GM21447 (cell line): ENCODE results near the gene PTGR1.
A peak's percentile ranks its signal among the peaks of the same experiment; 100 is the strongest.
"Not testable (repeated sequence)": the region's sequence is repeated elsewhere in the genome, so short reads cannot be mapped to it uniquely, and the experiment has no call there.

ENCODE experiments used
- ATAC-seq: cut with Tn5 transposase; IDR thresholded peaks from one replicate; pipeline ENCODE4 v1.9.1; 2021; ENCODE audit not compliant: unreplicated experiment

The PTGR1 gene

DNA sequence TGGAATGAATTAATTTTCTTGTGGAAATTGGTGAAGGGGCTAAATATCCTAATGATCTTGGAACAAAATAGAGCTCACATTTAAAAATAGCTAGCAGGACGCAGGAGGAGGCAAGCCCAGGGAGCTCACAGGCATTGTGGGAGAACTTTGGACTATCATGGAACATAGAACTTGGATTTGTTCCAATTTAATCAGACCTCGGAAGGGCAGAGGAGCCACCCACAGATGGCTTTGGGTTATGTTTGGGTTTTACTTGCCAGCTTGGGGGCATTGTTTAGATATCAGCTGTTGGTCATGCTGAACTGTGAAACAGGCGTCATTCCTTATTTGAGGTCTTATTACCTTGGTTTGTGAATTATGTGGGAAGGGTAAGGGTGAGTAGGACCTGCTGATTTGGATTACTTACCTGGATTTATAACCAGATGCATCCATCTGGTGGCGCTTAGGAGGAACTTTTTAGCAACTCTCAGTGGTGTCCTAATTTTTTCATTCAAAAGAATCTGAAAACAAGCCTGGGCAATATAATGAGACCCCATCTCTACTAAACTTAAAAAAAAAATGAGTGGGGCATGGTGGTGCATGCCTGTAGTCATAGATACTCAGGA lies 14.1 kb upstream of the PTGR1 start:
- no peak for ATAC-seq

DNA sequence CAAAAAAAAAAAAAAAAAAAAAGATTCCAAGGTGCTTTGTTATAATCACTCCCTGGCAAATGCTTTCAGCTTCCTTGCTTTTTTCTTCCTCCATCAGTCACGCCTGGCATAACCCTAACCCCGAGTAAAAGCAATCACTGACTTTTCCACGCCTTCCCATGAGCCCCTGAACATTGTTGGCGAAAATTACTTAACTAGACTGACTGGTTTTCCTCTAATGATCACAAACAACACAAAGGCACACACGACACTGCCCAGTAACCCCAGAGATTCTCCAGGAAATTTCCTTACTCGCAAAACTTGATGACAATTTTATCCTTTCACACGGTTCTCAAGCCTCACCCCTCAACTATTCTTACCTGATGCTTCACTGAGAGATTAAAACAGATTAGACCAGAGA lies 11.4 kb upstream of the PTGR1 start:
- no peak for ATAC-seq

DNA sequence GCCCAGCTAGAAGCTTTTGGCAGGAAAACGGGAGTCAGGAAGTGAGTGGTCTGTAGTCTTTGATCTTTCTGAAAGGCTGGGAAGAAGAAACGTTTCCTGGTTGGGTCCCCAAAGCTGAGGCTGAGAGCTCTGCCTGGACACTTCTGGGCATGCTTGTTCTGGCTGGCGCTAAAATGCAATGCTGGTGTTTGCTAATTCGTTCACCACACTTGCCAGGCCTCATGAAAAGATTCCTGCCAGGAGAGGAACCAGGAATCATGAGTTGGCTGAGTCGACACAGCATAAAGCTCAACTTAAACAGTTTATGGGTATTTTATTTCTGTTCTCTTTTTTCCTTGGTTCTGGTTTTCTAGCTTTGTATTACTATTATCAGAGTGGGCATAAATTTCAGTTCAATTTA lies 10.7 kb upstream of the PTGR1 start:
- ATAC-seq = no peak

DNA sequence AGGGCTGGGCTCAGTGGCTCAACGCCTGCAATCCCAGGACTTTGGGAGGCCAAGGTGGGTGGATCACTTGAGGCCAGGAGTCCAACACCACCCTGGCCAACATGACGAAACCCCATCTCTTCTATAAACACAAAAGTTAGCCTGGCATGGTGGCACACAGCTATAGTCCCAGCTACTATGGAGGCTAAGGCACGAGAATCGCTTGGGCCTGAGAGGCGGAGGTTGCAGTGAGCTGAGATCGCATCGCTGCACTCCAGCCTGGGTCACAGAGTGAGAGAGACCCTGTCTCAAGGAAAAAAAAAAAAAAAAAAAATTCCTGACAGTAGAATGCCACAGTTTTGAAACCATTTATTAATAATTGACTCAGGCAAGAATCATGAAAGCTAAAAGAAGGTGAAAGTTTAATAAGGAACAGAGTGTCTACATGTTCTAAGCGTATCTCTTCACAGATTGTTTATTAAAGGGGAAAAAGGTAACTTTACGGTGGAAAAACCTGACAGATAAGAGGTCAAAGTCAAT lies 5.7 kb upstream of the PTGR1 start:
- no peak for ATAC-seq

DNA sequence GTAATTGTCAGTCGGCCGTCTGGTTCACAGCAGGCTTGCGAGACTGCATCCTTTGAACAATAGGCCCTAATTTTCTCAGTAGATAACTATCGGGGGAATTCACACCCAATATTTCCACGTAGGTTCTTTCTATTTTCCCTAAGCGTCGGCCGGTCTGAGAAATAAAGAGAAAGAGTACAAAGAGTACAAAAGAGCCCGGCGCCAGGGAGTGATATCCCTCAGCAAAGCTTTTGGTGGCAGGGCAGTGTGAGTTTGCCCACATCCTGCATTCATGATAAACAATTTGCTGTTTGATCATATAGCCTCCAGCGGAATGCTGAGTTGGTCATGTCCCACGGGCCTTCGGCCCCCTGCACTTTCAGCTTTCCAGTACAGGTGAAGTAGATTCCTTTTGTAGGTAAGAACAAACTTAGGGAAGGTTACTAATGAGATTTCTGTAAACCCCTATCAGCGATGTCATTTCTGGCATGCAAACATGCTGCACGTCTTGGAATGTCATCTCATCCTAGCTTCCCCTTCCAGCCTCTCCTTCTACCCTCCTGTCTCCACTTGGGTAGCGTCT lies 4.7 kb upstream of the PTGR1 start:
- ATAC-seq = no peak

DNA sequence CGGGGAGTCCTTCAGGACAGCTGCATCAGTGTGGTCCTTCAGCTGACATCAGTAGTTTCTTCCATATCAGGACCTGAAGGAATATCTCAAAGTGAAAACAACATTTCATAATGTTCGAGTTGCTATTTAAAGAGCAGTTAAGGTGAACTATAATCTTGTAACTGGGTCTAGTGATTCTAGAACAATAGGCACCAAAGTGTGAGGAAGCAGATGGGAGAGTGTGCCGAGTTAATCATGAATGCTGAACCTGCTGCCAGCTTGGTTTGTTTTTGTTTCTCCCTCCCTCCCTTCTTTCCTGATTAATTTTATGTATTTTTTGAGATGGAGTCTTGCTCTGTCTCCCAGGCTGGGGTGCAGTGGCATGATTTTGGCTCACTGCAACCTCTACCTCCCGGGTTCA lies 3.6 kb upstream of the PTGR1 start:
- no peak for ATAC-seq

DNA sequence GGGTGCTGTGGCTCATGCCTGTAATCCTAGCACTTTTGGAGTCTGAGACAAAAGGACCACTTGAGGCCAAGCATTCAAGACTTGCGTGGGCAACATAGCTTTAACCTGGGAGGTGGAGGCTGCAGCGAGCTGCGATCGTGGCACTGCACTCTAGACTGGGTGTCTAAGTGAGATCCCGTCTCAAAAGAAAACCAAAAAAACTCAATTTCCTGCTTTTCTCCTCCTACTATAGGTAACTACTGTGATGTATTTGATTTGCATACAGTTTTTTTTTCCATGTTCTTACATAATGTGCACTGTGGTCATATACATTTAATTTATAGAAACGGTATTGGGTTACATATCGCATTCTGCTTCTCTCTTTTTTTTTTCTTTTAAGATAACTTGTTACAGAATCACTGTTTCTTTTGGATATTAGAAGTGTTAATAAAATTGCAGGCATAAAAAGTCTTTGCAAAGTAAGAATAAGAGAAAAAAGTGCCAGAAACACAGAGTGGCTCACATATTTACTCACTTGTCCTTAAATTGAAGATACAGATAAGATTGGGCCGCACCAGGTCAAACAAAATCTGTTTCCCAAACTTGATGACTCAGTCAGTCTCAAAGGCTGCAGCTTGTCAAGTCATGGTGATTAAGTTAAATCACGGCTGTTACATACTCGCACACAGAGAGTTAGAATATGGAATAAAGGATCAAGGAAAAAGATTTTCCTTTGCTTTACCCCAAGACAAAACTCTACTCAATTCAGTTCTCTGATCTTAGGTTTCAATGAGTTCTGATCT lies 2.0 kb upstream of the PTGR1 start:
- ATAC-seq = no peak

DNA sequence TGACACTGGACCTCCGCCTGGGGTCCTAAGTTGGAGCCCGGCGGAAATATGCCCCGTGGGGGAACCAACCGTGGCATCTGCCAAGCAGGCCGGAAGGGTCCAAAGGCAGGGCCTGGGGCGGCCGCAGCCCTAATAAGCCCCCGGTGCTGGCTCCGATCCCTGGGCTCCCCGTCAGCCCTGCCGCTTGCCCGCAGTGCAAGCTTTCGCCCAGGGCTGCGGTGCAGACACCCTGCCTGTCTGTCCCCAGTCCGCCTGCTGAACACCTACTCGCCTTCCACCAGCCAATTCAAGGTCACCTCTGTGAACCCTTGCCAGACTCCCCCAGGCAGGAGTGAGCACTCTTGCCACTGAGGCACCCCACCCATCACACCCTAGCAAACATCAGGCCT lies 502 bp upstream of the PTGR1 start:
- ATAC-seq = no peak

DNA sequence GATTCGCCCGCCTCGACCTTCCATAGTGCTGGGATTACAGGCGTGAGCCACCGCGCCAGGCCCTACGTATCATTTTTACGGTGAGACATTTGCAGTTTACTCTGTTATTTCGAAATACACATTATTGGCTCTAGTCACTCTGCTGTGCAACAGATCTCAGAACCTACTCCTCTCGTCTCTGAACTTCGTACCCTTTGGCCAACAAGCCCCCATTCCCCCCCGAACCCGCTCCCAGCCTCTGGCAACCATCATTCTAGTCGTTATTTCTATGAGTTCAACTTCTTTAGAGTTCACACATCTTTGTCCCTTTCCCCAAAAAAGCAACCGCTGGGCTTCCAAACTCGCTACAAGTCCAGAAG lies 735 bp downstream of the PTGR1 start:
- peak; percentile 23 for ATAC-seq

DNA sequence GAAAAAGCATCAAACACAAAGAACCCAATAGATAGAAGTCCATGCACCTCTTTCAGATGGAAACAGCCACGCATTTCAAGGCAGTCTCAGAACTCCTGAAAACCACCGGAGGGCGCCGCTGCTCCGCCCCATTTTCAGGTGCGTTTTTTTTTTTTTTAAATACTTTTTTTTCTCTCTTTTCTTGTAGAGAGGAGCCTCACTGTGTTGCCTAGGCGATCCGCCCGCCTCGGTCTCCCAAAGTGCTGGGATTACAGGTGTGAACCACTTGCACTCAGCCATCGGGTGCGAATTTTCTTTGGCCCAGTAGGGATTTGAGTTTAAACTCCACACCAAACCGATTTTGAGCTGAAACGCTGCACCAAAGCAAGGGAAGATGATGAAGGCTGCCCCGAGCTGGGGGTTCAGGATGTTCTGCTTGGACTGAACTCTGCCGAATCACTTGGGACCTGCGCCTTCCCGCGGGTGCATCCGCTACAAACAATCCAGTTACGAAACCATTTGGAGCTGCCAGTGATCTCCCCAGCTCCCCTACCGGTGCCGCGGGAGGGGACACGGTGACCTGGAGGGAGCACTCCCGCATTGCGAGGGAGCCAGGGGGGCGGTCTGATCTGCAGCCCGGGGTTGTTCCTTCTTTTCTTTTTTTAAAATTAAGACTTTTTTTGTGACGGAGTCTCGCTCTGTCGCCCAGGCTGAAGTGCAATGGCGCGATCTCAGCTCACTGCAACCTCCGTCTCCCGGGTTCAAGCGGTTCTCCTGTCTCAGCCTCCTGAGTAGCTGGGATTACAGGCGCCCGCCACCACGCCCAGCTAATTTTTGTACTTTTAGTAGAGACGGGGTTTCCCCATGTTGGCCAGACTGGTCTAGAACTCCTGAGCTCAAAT lies 1.4 kb downstream of the PTGR1 start:
- peak; percentile 60 for ATAC-seq

DNA sequence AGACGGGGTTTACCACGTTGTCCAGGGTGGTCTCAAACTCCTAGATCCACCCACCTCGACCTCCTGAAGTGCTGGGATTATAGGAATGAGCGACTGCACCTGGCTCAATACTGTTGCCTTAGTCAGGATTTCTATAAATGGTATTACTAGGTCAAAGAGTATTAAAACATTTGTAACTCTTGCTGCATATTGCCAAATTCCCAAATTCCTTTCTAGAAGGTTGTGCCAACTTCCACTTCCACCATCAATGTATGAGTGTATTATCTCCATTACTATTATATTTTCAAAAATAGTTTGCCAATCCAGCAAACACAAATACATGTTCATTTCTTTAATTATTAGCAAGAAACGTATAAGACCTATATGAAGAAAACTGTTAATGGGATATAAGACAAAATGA lies 10.6 kb downstream of the PTGR1 start:
- no peak for ATAC-seq

DNA sequence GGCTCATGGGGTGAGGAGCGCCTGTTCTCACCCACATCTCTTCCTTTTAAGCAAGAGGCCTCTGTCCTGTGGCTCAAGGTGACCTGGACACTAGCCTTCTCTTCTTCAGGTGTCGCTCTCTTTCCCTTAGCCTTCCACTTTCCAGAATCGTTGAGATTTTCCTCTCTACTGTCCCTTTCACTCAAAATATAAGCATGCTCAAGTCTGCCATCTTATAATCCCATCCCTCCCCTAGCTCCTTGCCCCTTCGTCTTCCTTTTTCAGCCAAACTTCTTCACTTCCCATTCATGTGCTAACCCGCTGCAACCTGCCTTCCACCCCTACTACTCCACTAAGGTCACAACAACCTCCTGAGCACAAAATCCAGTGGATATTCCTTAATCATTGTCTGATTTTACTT lies 13.1 kb downstream of the PTGR1 start:
- ATAC-seq = no peak

DNA sequence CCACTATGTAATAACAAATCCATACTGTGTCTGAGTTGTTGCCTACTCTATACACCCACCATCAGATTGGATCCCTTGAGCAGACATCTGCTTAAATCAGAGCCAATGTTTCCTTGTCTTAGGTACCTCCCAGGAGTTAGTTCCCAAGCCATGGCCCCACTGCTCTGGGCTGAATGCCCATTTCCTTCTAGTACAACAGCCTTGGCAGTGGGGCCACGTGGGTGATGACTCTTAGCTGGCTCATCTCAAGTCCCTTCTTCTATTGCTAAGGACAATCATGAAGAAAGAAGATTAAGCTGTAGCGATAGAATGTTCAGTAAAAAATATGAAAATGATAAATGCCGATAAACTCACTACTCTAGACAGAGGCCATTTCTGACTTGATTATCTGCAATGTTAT lies 16.6 kb downstream of the PTGR1 start:
- no peak for ATAC-seq

DNA sequence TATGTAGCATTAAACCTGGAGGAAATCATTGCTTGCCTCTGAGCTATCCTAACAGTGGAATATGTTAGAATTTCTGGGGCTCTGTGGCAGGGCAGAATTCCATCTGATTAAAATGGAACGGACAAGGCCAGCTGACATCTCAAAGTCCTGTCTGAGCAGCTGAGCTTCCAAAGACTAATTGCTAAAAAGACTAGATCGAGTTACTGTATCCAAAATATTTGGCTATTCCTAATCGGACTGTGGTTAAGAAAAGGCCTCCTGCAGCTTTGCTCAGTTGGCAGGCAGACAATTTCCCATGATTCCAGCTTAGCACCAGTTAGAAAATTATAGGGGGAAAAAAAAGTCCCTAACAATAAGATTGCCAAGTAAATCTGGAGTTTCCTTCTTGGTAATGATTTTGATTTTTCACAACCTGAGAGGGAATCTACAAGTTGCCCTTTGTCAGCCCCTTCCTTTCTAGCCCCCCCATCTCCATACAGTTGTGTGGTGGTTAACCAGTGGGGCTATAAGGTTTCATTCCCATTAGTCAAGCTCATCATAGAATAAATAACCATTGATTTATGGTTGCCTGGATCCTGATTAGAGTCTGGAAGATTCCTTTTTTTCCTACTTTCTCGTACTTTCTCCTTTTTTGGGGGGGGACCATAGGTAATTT lies 26.4 kb downstream of the PTGR1 start:
- ATAC-seq = no peak

DNA sequence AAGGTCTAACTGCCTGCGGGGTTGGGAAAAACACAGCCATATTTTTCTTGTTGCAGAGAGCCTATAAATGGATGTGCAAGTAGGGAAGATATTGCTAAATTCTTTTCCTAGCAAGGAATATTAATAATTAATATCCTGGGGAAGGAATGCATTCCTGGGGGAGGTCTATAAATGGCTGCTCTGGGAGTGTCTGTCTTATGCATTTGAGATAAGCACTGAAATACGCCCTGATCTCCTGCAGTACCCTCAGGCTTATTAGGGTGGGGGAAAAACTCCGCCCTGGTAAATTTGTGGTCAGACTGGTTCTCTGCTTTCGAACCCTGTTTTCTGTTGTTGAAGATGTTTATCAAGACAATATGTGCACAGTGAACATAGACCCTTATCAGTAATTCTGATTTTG lies 31.3 kb downstream of the PTGR1 start:
- not testable (repeated sequence) for ATAC-seq

DNA sequence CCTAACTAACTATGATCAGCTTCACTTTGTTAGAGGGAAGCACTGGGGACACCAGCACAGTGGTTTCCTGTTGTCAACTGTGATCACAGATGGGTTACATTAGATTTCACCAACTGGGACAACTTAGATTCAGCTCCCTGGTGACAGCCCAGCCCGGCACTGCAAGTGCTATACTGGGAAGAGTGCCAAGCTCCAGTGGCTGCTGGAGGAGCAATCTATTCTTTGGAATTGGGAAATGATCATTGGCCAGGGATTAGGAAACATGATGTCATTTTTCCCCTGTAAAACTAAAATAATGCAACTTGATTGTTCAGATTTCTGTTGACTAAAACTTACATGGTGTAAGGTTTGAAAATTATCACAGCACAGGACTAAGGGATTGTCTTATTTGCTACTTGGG lies 33.2 kb downstream of the PTGR1 start:
- ATAC-seq = no peak

DNA sequence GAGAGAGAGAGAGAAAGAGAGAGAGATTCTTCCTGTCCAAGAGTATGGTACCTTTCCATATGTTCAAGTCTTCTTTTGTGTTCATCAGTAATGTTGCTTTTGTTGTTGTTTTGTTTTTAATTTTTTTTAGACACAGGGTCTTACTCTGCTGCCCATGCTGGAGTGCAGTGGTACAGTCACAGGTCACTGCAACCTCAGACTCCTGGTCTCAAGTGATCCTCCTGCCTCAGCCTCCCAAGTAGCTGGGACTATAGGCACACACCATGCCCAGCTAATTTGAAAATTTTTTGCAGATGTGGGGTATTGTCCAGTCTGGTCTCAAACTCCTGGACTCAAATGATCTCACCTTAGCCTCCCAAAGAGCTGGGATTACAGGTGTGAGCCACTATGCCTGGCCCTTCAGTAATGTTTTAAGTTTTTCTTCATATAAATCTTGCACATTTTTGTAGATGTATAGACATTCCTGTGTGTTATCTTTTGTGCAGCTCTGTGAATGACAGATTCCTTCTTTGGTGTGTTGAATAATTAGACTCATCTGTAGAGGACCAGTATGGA lies 38.2 kb downstream of the PTGR1 start:
- ATAC-seq = no peak

DNA sequence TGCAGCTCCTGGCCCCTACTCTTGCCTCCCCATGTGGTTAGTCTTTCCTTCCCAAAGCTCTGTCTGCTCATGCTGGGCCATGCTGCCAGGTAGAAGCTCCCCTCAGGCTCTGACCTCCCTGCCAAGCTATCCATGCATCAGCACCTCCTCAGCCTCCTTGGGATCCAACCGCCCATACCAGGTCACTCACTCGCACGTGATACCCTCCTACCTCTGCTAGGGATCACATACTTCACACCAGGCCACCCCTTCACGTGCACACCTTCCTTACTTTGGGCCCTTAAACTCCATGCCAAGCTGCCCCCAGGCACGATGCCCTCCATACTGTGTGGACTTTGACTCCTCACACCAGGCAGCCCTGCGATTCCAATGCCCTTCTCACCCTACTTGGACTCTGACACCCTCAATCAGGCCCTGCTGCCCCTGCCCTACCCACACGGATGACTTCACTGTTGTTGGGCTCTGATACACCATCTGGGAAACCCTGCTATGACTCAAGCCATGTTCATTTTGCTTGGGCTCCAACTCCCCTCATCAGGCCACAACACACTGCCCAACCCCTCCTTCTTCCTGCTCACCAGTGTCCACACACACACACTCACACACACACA lies 40.3 kb downstream of the PTGR1 start:
- no peak for ATAC-seq

DNA sequence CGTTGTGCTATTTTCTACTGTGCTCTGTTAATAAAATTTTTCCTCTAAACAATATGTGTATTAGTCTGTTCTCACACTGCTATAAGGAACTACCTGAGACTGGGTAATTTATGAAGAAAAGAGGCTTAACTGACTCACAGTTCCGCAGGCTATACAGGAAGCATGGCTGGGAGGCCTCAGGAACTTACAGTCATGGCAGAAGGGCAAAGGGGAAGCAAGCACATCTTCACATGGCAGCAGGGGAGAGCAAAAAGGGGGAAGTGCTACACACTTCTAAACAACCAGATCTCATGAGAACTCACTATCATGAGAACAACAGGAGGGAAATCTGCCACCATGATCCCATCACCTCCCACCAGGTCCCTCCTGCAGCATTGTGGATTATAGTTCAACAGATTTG lies 44.0 kb downstream of the PTGR1 start:
- not testable (repeated sequence) for ATAC-seq

DNA sequence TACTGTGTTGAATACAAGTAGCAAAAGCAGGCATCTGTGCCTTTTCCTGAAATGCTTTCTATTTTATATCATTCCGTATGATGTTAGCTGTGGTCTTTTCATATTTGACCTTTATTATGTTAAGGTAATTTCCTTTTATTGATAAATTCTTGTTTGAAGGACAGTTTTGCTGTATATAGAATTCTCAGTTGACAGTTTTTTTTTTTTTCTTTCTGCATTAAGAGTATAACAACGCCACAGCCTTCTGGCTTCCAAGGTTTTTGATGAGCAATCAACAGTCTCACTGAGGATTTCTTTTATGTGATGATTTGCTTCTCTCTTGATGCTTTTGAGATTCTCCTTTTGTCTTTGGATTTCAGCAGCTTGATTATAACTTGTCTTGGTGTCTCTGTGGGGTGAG lies 50.8 kb downstream of the PTGR1 start:
- no peak for ATAC-seq
